Stimulated activated CD4-positive, alpha-beta T cell treated with anti-CD3 and anti-CD28 coated beads, Interleukin-4, amount 100 ng/mL, for 4 hours (primary cell): ENCODE measurements around the gene SLC19A1.

ENCODE experiments used
- DNase-seq, 2 experiments: peaks; one replicate each; pipeline ENCODE4 v3.0.0-alpha.2; 2020

Gene SLC19A1

GRCh38 chr21:45544449-45545235, 2.4 kb upstream of the SLC19A1 start:
- no peak for DNase-seq

GRCh38 chr21:45543710-45544448, 1.6 kb upstream of the SLC19A1 start:
- DNase-seq, result no peak

GRCh38 chr21:45543371-45543709, 1.1 kb upstream of the SLC19A1 start:
- no peak for DNase-seq

- DNase-seq, result no peak
These were observed 579 bp upstream of the SLC19A1 start for GRCh38 chr21:45542667-45543370.

GRCh38 chr21:45541221-45542039, 810 bp downstream of the SLC19A1 start:
- peak; percentile 80 to 81 for DNase-seq

- no peak for DNase-seq
These were observed 1.7 kb downstream of the SLC19A1 start for GRCh38 chr21:45540601-45540970.

- DNase-seq, result no peak
These were observed 2.2 kb downstream of the SLC19A1 start for GRCh38 chr21:45539796-45540600.

GRCh38 chr21:45539046-45539795, 3.0 kb downstream of the SLC19A1 start:
- no peak for DNase-seq

- DNase-seq, result no peak
These were observed 3.7 kb downstream of the SLC19A1 start for GRCh38 chr21:45538381-45539045.

- DNase-seq, result no peak
These were observed 4.4 kb downstream of the SLC19A1 start for GRCh38 chr21:45537746-45538291.

GRCh38 chr21:45537111-45537745, 5.0 kb downstream of the SLC19A1 start:
- no peak for DNase-seq

- DNase-seq, result no peak
These were observed 5.7 kb downstream of the SLC19A1 start for GRCh38 chr21:45536301-45537081.

GRCh38 chr21:45535341-45536081, 6.7 kb downstream of the SLC19A1 start:
- DNase-seq, result no peak

GRCh38 chr21:45534636-45535331, 7.5 kb downstream of the SLC19A1 start:
- DNase-seq, result no peak

- no peak for DNase-seq
These were observed 8.2 kb downstream of the SLC19A1 start for GRCh38 chr21:45533846-45534635.

GRCh38 chr21:45533361-45533845, 8.8 kb downstream of the SLC19A1 start:
- DNase-seq, result no peak
